ENCODE data around the gene IGLL1.

Gene IGLL1

DNA sequence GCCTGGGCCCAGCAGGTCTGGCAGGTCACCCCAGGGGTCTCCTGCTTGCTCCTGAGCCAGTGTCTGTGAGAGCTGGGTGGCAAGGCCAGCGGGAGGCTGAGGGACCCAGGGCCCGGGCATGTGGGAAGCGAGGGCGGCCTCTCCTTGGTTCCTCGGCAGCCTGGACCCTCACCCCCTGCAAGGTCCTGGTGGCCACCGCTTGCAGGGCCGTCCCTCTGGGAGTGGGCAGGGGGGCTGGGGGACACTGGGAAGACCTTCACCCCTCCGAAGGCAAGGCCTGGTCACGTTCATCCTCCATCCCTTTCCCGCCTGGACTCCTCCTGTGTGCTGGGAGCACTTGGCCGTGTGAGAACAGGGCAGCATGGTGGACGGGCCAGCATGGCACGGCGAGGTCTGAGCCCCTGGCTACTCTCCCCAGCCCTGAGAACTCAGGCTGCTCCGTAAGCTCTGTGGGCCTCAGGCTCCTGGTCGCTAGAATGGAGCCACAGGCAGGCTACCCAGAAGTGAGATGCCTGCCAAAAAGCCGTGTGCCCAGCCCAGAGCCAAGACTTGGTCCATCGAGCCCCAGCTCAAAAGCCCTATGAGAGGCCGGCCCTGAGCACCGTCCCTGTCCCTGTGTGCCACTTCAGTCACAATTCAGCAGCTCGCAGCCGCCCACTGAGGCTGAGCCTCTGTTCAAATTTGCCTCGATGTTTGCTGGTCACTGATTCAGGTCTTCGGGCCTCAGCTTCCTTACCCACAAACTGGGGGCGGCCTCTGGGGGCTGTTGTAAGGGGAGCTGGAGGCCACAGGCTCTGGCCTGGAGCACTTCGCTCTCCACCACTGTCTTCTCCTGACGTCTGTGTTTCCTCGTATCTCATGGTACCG lies 45.0 kb downstream of the IGLL1 start:
- H3K27ac ChIP-seq = no peak overlapping the region
- DNase-seq (ENCODE audit: low spot score) = no peak
- POLR2A ChIA-PET (ENCODE audit: low non-redundant PET) = no interaction called here
- TF ChIP-seq, protein P1, sequence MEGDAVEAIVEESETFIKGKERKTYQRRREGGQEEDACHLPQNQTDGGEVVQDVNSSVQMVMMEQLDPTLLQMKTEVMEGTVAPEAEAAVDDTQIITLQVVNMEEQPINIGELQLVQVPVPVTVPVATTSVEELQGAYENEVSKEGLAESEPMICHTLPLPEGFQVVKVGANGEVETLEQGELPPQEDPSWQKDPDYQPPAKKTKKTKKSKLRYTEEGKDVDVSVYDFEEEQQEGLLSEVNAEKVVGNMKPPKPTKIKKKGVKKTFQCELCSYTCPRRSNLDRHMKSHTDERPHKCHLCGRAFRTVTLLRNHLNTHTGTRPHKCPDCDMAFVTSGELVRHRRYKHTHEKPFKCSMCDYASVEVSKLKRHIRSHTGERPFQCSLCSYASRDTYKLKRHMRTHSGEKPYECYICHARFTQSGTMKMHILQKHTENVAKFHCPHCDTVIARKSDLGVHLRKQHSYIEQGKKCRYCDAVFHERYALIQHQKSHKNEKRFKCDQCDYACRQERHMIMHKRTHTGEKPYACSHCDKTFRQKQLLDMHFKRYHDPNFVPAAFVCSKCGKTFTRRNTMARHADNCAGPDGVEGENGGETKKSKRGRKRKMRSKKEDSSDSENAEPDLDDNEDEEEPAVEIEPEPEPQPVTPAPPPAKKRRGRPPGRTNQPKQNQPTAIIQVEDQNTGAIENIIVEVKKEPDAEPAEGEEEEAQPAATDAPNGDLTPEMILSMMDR (conservative IDR thresholded peaks at IDR 0.05; ENCODE audit: low read depth) = no peak
- CTCF ChIA-PET = no interaction called here

DNA sequence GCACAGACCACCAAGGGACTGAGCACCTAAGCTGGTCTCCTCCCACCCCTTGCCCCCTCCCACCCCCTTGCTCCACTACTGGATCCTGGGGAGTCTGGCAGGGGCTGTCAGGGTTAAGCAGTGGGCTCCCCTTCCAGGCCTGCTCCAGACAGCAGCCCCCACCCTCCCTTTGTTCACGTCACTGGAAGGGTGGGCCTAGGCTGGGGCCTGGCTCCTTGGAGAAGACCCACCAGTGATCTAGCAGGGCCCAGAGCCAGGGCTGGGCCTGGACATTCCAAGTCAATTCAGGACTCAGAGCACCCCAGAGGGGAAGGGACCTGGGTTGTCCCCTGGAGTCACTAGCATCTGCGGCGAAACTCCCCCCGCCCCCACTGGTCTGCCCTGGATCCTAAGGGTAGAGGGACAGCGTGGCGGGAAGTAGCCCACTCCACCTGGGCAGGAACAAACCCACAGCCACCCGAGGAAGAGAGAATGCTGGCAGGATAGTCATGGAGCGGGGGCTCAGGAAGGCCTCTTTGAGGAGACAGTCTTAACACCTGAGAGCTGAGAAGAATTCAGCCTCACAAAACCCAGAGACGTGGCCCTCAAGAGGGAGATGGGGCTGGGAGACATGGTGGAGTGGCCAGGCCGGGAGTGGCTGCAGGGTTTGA lies 45.8 kb downstream of the IGLL1 start:
- POLR2A ChIA-PET (ENCODE audit: low non-redundant PET) = no interaction called here
- DNase-seq (ENCODE audit: low spot score) = no peak
- CTCF ChIA-PET = no interaction called here
- TF ChIP-seq, protein P1 (conservative IDR thresholded peaks at IDR 0.05; ENCODE audit: low read depth) = no peak
- no peak overlapping the region for H3K27ac ChIP-seq

DNA sequence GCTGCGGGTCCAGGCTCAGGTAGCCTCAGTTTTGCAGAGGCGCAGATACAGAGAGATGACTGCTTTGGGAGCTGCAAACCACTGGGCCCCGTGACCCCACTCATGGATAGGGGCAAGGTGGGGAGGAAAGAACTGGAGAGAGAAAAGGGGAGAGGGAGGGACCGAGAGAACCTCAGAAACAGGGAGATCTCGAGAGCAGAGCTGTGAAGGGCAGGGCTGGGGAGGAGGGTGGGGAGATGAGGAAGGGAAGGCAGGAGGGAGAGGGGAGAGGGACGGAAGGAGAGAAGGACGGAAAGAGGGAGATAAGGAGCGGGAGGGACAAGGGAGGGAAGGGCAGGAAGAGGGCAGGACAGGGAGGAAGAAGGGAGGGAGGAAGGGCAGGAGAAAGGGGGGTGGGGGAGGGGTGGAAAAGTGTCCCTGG lies 46.3 kb downstream of the IGLL1 start:
- CTCF ChIA-PET = interaction anchor here (0.6 kb wide), 1 partner anchor 148 kb away, joined by 6 read pairs; no protein-coding TSS in a partner anchor
- H3K27ac ChIP-seq = no peak overlapping the region
- POLR2A ChIA-PET (ENCODE audit: low non-redundant PET) = no interaction called here
- DNase-seq (ENCODE audit: low spot score) = no peak
- TF ChIP-seq, protein P1 (conservative IDR thresholded peaks at IDR 0.05; ENCODE audit: low read depth) = no peak

DNA sequence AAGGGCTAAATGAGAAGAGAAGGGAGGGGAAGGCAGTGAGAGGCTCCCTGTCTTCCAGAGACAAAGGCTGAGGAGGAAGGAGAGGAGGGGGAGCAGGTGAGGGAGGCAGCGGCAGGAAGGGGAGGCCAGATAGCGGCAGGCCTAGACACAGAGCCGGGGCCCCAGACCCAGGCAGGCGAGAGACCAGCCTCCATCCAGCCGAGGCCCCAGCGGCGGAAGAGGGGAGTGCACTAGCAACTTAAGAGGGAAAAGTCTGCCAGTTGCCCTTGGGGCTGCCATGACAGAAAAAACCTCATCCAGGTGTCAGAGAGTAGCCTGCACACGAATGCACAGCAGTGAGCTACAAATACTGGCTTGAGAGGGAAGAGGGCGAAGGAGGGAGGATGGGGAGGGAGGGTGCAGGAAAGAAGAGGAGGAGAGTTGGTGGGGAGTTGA lies 46.7 kb downstream of the IGLL1 start:
- POLR2A ChIA-PET (ENCODE audit: low non-redundant PET) = no interaction called here
- CTCF ChIA-PET = interaction anchor here (0.6 kb wide), 1 partner anchor 148 kb away, joined by 6 read pairs; no protein-coding TSS in a partner anchor
- peak; percentile 2 for DNase-seq (ENCODE audit: low spot score)
- TF ChIP-seq, protein P1 (conservative IDR thresholded peaks at IDR 0.05; ENCODE audit: low read depth) = peak; percentile 25; the same call in 1 of the 2 replicates
- no peak overlapping the region for H3K27ac ChIP-seq

DNA sequence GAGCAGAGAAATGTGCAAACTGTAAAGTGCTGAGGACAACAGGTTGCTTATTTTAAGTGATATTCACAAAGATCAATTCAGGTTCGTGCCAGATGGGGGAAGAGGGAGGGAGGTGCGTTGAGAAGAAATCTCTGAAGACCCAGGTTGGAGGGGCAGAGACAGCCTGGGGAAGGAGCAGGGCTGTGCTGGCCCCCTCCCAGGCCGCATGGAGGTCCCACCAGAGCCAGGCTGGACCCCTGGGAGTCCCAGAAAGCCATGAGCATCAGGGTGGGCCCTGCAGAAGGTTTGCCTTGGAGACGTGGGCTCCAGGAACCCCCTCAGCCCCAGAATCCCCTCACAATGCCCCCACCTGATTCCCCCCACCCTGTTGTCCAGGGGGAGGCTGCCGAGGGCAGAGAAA lies 47.4 kb downstream of the IGLL1 start:
- no peak overlapping the region for H3K27ac ChIP-seq
- CTCF ChIA-PET = interaction anchor here (0.6 kb wide), 1 partner anchor 36 kb away, joined by 3 read pairs; no protein-coding TSS in a partner anchor
- POLR2A ChIA-PET (ENCODE audit: low non-redundant PET) = no interaction called here
- TF ChIP-seq, protein P1 (conservative IDR thresholded peaks at IDR 0.05; ENCODE audit: low read depth) = no peak
- DNase-seq (ENCODE audit: low spot score) = no peak

DNA sequence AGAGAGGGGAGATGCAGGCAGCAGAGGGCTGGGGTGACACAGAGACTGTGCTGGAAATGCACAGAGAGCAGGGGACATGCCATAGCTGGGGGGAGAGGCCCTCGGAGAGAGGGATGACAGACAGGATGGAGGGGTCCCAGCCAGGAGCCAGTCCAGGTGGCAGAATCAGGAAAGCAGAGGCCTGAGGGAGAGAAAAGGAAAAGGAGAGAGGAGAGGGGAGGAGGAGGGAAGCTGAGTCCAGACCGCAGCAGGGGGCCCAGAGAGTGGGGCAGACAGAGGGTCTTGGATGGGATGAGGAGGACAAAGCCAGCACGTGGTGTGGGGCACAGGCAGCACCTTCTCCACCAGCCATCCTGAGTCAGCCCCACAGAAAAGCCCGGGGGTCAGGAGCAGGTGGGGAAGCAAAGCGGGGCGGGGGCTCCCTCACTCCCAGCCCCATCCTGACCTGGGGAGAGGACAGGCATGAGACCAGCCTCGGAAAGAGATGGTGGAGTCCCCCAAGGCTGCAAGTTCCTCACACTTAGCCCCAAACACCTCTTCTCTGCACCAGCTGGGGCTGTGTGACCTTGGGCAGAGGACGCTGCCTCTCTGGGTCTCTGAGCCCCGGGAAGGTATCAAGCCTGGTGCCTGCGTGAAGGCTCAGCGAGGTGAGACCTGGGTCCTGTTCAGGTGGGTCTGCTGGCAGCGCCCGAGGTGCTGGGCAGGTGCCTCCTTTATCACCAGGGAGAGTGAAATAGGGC lies 48.0 kb downstream of the IGLL1 start:
- POLR2A ChIA-PET (ENCODE audit: low non-redundant PET) = no interaction called here
- TF ChIP-seq, protein P1 (conservative IDR thresholded peaks at IDR 0.05; ENCODE audit: low read depth) = no peak
- H3K27ac ChIP-seq = no peak overlapping the region
- DNase-seq (ENCODE audit: low spot score) = no peak
- CTCF ChIA-PET = interaction anchor here (0.6 to 0.7 kb wide), 2 partner anchors 37 to 960 kb away, joined by 3 read pairs; no protein-coding TSS in a partner anchor
